ENCODE data around the gene LMO7.
"Not testable (repeated sequence)": the region's sequence is repeated elsewhere in the genome, so short reads cannot be mapped to it uniquely, and the experiment has no call there.

The LMO7 gene

GRCh38 chr13:75724752-75725517 lies 88.8 kb downstream of the LMO7 start:
- H3K27ac ChIP-seq = no peak overlapping the region
- no peaks in the 10 kb centered on the region for H3K4me1 ChIP-seq
- H3K36me3 ChIP-seq (ENCODE audit: control insufficient read depth, insufficient read depth, low read length) = no peaks in the 10 kb centered on the region
- no peaks in the 10 kb centered on the region for H3K79me2 ChIP-seq
- no peaks in the 10 kb centered on the region for H3K9me3 ChIP-seq (ENCODE audit: control insufficient read depth, low read length)
- no peak overlapping the region for H3K4me3 ChIP-seq (ENCODE audit: low read depth, low read length)
- no peak overlapping the region for H3K9ac ChIP-seq
- TF ChIP-seq CTCF (IDR thresholded peaks at IDR 0.05) = no peak
- H3K27me3 ChIP-seq (ENCODE audit: control insufficient read depth, insufficient read depth, low read length) = no peaks in the 10 kb centered on the region
- no peak overlapping the region for H3K4me2 ChIP-seq (ENCODE audit: low read length)
- no peak overlapping the region for H2AFZ ChIP-seq

DNA sequence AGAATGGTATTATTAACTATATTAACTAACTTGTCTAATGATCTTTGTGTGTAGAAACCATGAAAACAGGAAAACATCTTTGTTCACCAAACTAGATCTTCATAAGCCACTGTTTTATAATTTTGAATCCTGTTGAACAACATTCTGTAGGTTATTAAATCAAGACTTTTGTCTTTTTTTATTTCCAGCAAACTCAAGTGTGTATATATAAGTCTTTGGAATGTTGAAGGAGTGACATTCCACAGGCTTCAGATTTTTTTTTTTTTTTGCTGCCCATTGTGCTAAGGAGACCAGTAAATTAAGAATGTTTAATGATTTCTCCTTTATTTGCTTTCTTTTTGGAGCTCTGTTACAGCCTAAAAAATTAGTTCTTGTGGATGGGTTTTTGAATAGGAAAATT lies 89.6 kb downstream of the LMO7 start:
- Histone ChIP-seq H2AFZ (no peak overlapping the region), H3K27me3 (ENCODE audit: control insufficient read depth, insufficient read depth, low read length) (no peaks in the 10 kb centered on the region), H3K27ac (no peak overlapping the region), H3K4me1 (no peaks in the 10 kb centered on the region), H3K4me3 (ENCODE audit: low read depth, low read length) (no peak overlapping the region), H3K9me3 (ENCODE audit: control insufficient read depth, low read length) (no peaks in the 10 kb centered on the region), H3K9ac (no peak overlapping the region), H3K4me2 (ENCODE audit: low read length) (no peak overlapping the region), H3K79me2 (no peaks in the 10 kb centered on the region), H3K36me3 (ENCODE audit: control insufficient read depth, insufficient read depth, low read length) (no peaks in the 10 kb centered on the region)
- no peak for TF ChIP-seq CTCF (IDR thresholded peaks at IDR 0.05)

DNA sequence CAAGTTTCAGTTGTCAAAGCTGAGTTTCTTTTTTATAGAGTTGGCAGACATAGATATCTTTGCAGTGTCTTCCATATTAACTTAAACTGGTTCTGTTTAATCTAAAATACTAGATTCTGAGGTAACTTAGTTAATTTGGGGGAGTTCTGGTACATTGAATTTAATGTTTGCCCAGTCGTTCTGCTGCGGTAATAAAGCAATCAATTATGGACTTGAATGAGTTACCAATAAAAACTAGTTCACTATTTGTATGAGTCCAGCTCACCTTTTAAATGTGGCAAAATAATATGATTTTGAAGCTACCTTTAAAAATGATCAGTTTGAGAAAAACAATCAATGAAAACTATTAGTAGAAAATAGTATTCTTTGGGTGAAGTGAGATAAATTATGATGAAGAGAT lies 90.2 kb downstream of the LMO7 start:
- TF ChIP-seq CTCF (IDR thresholded peaks at IDR 0.05) = no peak
- no peaks in the 10 kb centered on the region for H3K27me3 ChIP-seq (ENCODE audit: control insufficient read depth, insufficient read depth, low read length)

GRCh38 chr13:75733113-75733512 lies 97.0 kb downstream of the LMO7 start:
- not testable (repeated sequence) for H3K79me2 ChIP-seq; H3K4me3 ChIP-seq (ENCODE audit: low read depth, low read length); H3K36me3 ChIP-seq (ENCODE audit: control insufficient read depth, insufficient read depth, low read length); H3K9ac ChIP-seq; H3K4me1 ChIP-seq; H3K9me3 ChIP-seq (ENCODE audit: control insufficient read depth, low read length); H3K27ac ChIP-seq; H3K27me3 ChIP-seq (ENCODE audit: control insufficient read depth, insufficient read depth, low read length); H3K4me2 ChIP-seq (ENCODE audit: low read length); H2AFZ ChIP-seq

More for the DNA sequence above, 90.2 kb downstream of the LMO7 start:
- no peaks in the 10 kb centered on the region for H3K79me2 ChIP-seq
- H3K4me2 ChIP-seq (ENCODE audit: low read length) = no peak overlapping the region
- no peak overlapping the region for H2AFZ ChIP-seq
- no peak overlapping the region for H3K9ac ChIP-seq
- no peaks in the 10 kb centered on the region for H3K9me3 ChIP-seq (ENCODE audit: control insufficient read depth, low read length)
- no peaks in the 10 kb centered on the region for H3K36me3 ChIP-seq (ENCODE audit: control insufficient read depth, insufficient read depth, low read length)
- H3K27ac ChIP-seq = no peak overlapping the region
- no peak overlapping the region for H3K4me3 ChIP-seq (ENCODE audit: low read depth, low read length)
- H3K4me1 ChIP-seq = no peaks in the 10 kb centered on the region

- Histone ChIP-seq H3K36me3 (ENCODE audit: control insufficient read depth, insufficient read depth, low read length) (no peaks in the 10 kb centered on the region), H2AFZ (no peak overlapping the region), H3K79me2 (no peaks in the 10 kb centered on the region), H3K4me1 (no peaks in the 10 kb centered on the region), H3K4me2 (ENCODE audit: low read length) (no peak overlapping the region), H3K4me3 (ENCODE audit: low read depth, low read length) (no peak overlapping the region), H3K9me3 (ENCODE audit: control insufficient read depth, low read length) (no peaks in the 10 kb centered on the region), H3K9ac (no peak overlapping the region), H3K27me3 (ENCODE audit: control insufficient read depth, insufficient read depth, low read length) (no peaks in the 10 kb centered on the region), H3K27ac (no peak overlapping the region)
- TF ChIP-seq CTCF (IDR thresholded peaks at IDR 0.05) = no peak
Measured at GRCh38 chr13:75736173-75736572, 100.0 kb downstream of the LMO7 start.

Measured in parathyroid adenoma (tissue), 2 donors.